Transverse colon (tissue), 4 donors: ENCODE results near the gene EIF2S2. TPM values are rescaled to one million over a fixed set of nuclear protein-coding genes. Genes with fewer than 3 reads are reported as not detected.

Experiments
- DNase-seq: peaks from one replicate; pipeline ENCODE4 v3.0.0-alpha.2; 2019
- H3K27ac ChIP-seq, 4 donors: fragments of 200-600 bp; sonication (generic); 2 replicates each; pipeline ENCODE4 v1.5.1; 2016 to 2018; ENCODE audit warnings: inconsistent platforms in 4 of 4
- H3K27me3 ChIP-seq: fragments of 200-600 bp; sonication (generic); 2 replicates; pipeline ENCODE4 v1.5.1; 2017; ENCODE audit warnings: inconsistent platforms
- H3K36me3 ChIP-seq, 4 donors: fragments of 200-600 bp; sonication (generic); 2 replicates each; pipeline ENCODE4 v1.5.1; 2017 to 2019; ENCODE audit warnings: inconsistent platforms in 4 of 4
- H3K4me1 ChIP-seq, 4 donors: fragments of 200-600 bp; sonication (generic); 2 replicates each; pipeline ENCODE4 v1.5.1; 2017 to 2020; ENCODE audit warnings: inconsistent platforms in 4 of 4
- H3K4me3 ChIP-seq, 4 donors: fragments of 200-600 bp; sonication (generic); 1 replicate in 1 of 4; 2 replicates in 3 of 4; pipeline versions ENCODE4 v1.5.1 to v1.6.1; 2017 to 2019; ENCODE audit warnings: inconsistent platforms in 4 of 4
- H3K9me3 ChIP-seq, 2 donors: fragments of 200-600 bp; sonication (generic); 2 replicates each; pipeline ENCODE4 v1.5.1; 2017 to 2019; ENCODE audit warnings: inconsistent platforms in 2 of 2
- CTCF ChIP-seq, 5 experiments: fragments of 200-600 bp in 3 of 5; fragments of 450-650 bp in 2 of 5; sonication (generic) in 3 of 5; IDR thresholded peaks; 1 replicate in 2 of 5; 2 replicates in 3 of 5; pipeline ENCODE4 v1.5.1; 2016 to 2017; ENCODE audit warnings: antibody characterized with exemption in 5 of 5, inconsistent platforms in 3 of 5, mild to moderate bottlenecking in 2 of 5, moderate library complexity in 1 of 5
- EP300 ChIP-seq: sonication (generic); formaldehyde crosslinking; IDR thresholded peaks from one replicate; pipeline ENCODE4 v1.6.1; 2017; ENCODE audit warnings: antibody characterized with exemption, low read depth
- POLR2A ChIP-seq: fragments of 450-650 bp; IDR thresholded peaks from one replicate; pipeline ENCODE4 v1.6.1; 2016; ENCODE audit warnings: antibody characterized with exemption, mild to moderate bottlenecking, moderate library complexity
- POLR2AphosphoS5 ChIP-seq, 3 donors: sonication (generic); formaldehyde crosslinking; IDR thresholded peaks; one replicate each; pipeline ENCODE4 v1.6.1; 2016; ENCODE audit warnings: antibody characterized with exemption in 3 of 3
- WGBS, 2 donors: methylation state at CpG; one replicate each; pipeline ENCODE4 v1.1.5; 2018; ENCODE audit warnings: low coverage in 1 of 2; 5-methylcytosine and 5-hydroxymethylcytosine counted together
- in situ Hi-C, 4 donors: fragments of 200-750 bp; cut with MboI; loops; one replicate each; pipeline versions ENCODE4 v1.15.0 to v1.15.1; 2017; ENCODE audit warnings: low sequenced_read_pairs in 3 of 4, low pct_ligation_motif_present in 1 of 4, low pct_unique_long_range_greater_than_20kb in 1 of 4
- intact Hi-C: fragments of 100-400 bp; cut with DNase I; formaldehyde crosslinking; loops from one replicate; pipeline ENCODE4 v1.15.1; 2023; ENCODE audit warnings: low total_unique reads
- total RNA-seq, 4 donors: library from RNA; depleted of rRNA; stranded (reverse); fragments of >200 nt; gene quantifications; one replicate each; pipeline ENCODE4 v1.1.0, GENCODE V29; 2016

EIF2S2 gene
- total RNA-seq, 4 donors from 2014 or later, result 15.3 to 42.1 (median 23.9) TPM

- no peak overlapping the region for H3K4me3 ChIP-seq
- no peaks in the 10 kb centered on the region for H3K9me3 ChIP-seq
- H3K27me3 ChIP-seq, result no peaks in the 10 kb centered on the region
- in situ Hi-C loops, result no loop called here
- H3K4me1 ChIP-seq, result no peaks in the 10 kb centered on the region
- H3K36me3 ChIP-seq, result peaks cover 0 to 48% (median 22%) of the 10 kb centered on the region in 4 donors
- TF ChIP-seq POLR2A (no peak), CTCF (IDR thresholded peaks at IDR 0.05) (no peak), EP300 (no peak), POLR2AphosphoS5 (IDR thresholded peaks at IDR 0.05) (no peak)
- intact Hi-C loops, result no loop called here
- no peak for DNase-seq
- H3K27ac ChIP-seq, result no peak overlapping the region
- 92 to 100% methylated on average over 2 to 3 of the region's 5 CpGs for WGBS, 2 donors
These were observed 22.9 kb downstream of the EIF2S2 start for GRCh38 chr20:34089175-34089479.

- Histone ChIP-seq H3K4me3 (no peak overlapping the region), H3K27me3 (no peaks in the 10 kb centered on the region), H3K36me3 (peaks cover 0 to 43% (median 20%) of the 10 kb centered on the region in 4 donors), H3K9me3 (no peaks in the 10 kb centered on the region), H3K27ac (no peak overlapping the region), H3K4me1 (peaks cover 0 to 3% (median 0%) of the 10 kb centered on the region in 4 donors)
- WGBS, 2 donors, result 87 to 91% methylated on average over 6 to 15 of the region's 15 CpGs
- in situ Hi-C loops (no loop called here), intact Hi-C loops (no loop called here)
- DNase-seq, result no peak
- TF ChIP-seq POLR2A (no peak), CTCF (IDR thresholded peaks at IDR 0.05) (no peak), POLR2AphosphoS5 (IDR thresholded peaks at IDR 0.05) (no peak), EP300 (no peak)
These were observed 23.5 kb downstream of the EIF2S2 start for GRCh38 chr20:34088305-34089174.

GRCh38 chr20:34085544-34086040 is 26.5 kb downstream of the EIF2S2 start:
- TF ChIP-seq CTCF (IDR thresholded peaks at IDR 0.05), result no peak
- no peak for TF ChIP-seq EP300
- no peak for TF ChIP-seq POLR2A
- no peak for TF ChIP-seq POLR2AphosphoS5 (IDR thresholded peaks at IDR 0.05)
- Histone ChIP-seq H3K9me3 (no peaks in the 10 kb centered on the region), H3K27ac (no peak overlapping the region), H3K27me3 (no peaks in the 10 kb centered on the region), H3K4me3 (no peak overlapping the region), H3K4me1 (peaks cover 0 to 16% (median 4%) of the 10 kb centered on the region in 4 donors), H3K36me3 (peaks cover 0 to 31% (median 9%) of the 10 kb centered on the region in 4 donors)
- DNase-seq, result no peak
- WGBS, 2 donors, result 87 to 90% methylated on average over 3 to 5 of the region's 5 CpGs
- in situ Hi-C loops (no loop called here), intact Hi-C loops (no loop called here)

GRCh38 chr20:34084227-34084923 is 27.7 kb downstream of the EIF2S2 start:
- H3K4me3 ChIP-seq, result no peak overlapping the region
- DNase-seq, result no peak
- H3K27ac ChIP-seq, result peak overlapping the region in 2 of 4 donors; percentile 51 to 57
- peaks cover 0 to 21% (median 10%) of the 10 kb centered on the region in 4 donors for H3K36me3 ChIP-seq
- in situ Hi-C loops (no loop called here), intact Hi-C loops (no loop called here)
- WGBS, 2 donors, result 88 to 91% methylated on average over 8 to 9 of the region's 9 CpGs
- H3K4me1 ChIP-seq, result peaks cover 0 to 16% (median 4%) of the 10 kb centered on the region in 4 donors
- no peaks in the 10 kb centered on the region for H3K27me3 ChIP-seq
- TF ChIP-seq CTCF (IDR thresholded peaks at IDR 0.05), result no peak
- TF ChIP-seq POLR2A, result no peak
- no peak for TF ChIP-seq EP300
- no peak for TF ChIP-seq POLR2AphosphoS5 (IDR thresholded peaks at IDR 0.05)
- no peaks in the 10 kb centered on the region for H3K9me3 ChIP-seq
